Mucosa of descending colon (tissue), 3 donors: ENCODE data around the gene MBTPS1. TPM values are rescaled to one million over a fixed set of nuclear protein-coding genes. Genes with fewer than 3 reads are reported as not detected.

ENCODE experiments used
- ATAC-seq: fragments of 200-7000 bp; cut with Tn5 transposase; one replicate; pipeline ENCODE4 v1.9.1; 2020; ENCODE audit warnings: mild to moderate bottlenecking, moderate library complexity
- DNase-seq, 3 donors: peaks; one replicate each; pipeline ENCODE4 v3.0.0-alpha.2; 2020
- H3K36me3 ChIP-seq: fragments of 200-600 bp; one replicate; pipeline ENCODE4 v1.8.0; 2021; ENCODE audit warnings: low read depth, mild to moderate bottlenecking
- H3K4me1 ChIP-seq: fragments of 200-600 bp; one replicate; pipeline ENCODE4 v1.8.0; 2021; ENCODE audit warnings: low read depth, mild to moderate bottlenecking
- H3K4me3 ChIP-seq: fragments of 200-600 bp; one replicate; pipeline ENCODE4 v1.8.0; 2021; ENCODE audit warnings: mild to moderate bottlenecking
- H3K9me3 ChIP-seq: fragments of 200-600 bp; one replicate; pipeline ENCODE4 v1.8.0; 2021; ENCODE audit warnings: mild to moderate bottlenecking
- CTCF ChIP-seq: fragments of 200-600 bp; IDR thresholded peaks from one replicate; pipeline ENCODE4 v1.8.0; 2022; ENCODE audit warnings: antibody characterized with exemption, mild to moderate bottlenecking
- intact Hi-C, 2 donors: fragments of 100-400 bp; cut with DNase I in 1 of 2; cut with micrococcal nuclease in 1 of 2; formaldehyde crosslinking; loops; one replicate each; pipeline versions ENCODE4 v1.11.0 to v1.11.1; 2022; cut with DNase I, micrococcal nuclease
- total RNA-seq, 3 donors: library from RNA; stranded (reverse); fragmentation: NEBNext Ultra II Directional in 2 of 3; extraction: Animal tissue kit (Norgen Biotek cat#: 25700) in 2 of 3; gene quantifications; one replicate each; pipeline versions ENCODE4 v1.2.1 to v1.2.4, GENCODE V29; 2021 to 2023
- donor health status: DM: no; HTN: no; CAD: no; lungs with moderate emphysema.
- donor health status: DM: no; HTN: no; CAD: no.
- donor health status: DM: no; HTN: yes; CAD: no.

MBTPS1 gene
- total RNA-seq, 3 donors from 2014 or later = 66.1 to 97.0 (median 93.4) TPM

- ATAC-seq (peak; percentile 72), DNase-seq (peak; percentile 62 to 66 (median 66))
- peaks cover 9% of the 10 kb centered on the region for H3K4me1 ChIP-seq
- TF ChIP-seq CTCF = no peak
- intact Hi-C loops = no loop called here
- no peaks in the 10 kb centered on the region for H3K9me3 ChIP-seq
- no peak overlapping the region for H3K4me3 ChIP-seq
- peaks cover 18% of the 10 kb centered on the region for H3K36me3 ChIP-seq
These were observed 27.9 kb downstream of the MBTPS1 start for GRCh38 chr16:84088695-84089395.

- DNase-seq (no peak), ATAC-seq (no peak)
- H3K4me1 ChIP-seq = peaks cover 3% of the 10 kb centered on the region
- H3K9me3 ChIP-seq = no peaks in the 10 kb centered on the region
- intact Hi-C loops = no loop called here
- H3K36me3 ChIP-seq = peaks cover 18% of the 10 kb centered on the region
- H3K4me3 ChIP-seq = no peak overlapping the region
- TF ChIP-seq CTCF = no peak
These were observed 29.1 kb downstream of the MBTPS1 start for GRCh38 chr16:84087466-84088151.

- no peaks in the 10 kb centered on the region for H3K4me1 ChIP-seq
- H3K4me3 ChIP-seq = no peak overlapping the region
- no peak for TF ChIP-seq CTCF
- ATAC-seq (no peak), DNase-seq (no peak)
- no peaks in the 10 kb centered on the region for H3K9me3 ChIP-seq
- H3K36me3 ChIP-seq = peaks cover 18% of the 10 kb centered on the region
- intact Hi-C loops = no loop called here
These were observed 29.7 kb downstream of the MBTPS1 start for GRCh38 chr16:84087001-84087400.

GRCh38 chr16:84086341-84086740 lies 30.4 kb downstream of the MBTPS1 start:
- H3K4me1 ChIP-seq = no peaks in the 10 kb centered on the region
- intact Hi-C loops = no loop called here
- TF ChIP-seq CTCF = no peak
- peaks cover 12% of the 10 kb centered on the region for H3K36me3 ChIP-seq
- no peaks in the 10 kb centered on the region for H3K9me3 ChIP-seq
- no peak overlapping the region for H3K4me3 ChIP-seq
- no peak for DNase-seq
- ATAC-seq = no peak

GRCh38 chr16:84085773-84086172 lies 31.0 kb downstream of the MBTPS1 start:
- H3K4me1 ChIP-seq = no peaks in the 10 kb centered on the region
- ATAC-seq = no peak
- DNase-seq = no peak
- intact Hi-C loops = no loop called here
- no peak overlapping the region for H3K4me3 ChIP-seq
- H3K36me3 ChIP-seq = peaks cover 10% of the 10 kb centered on the region
- TF ChIP-seq CTCF = no peak
- H3K9me3 ChIP-seq = no peaks in the 10 kb centered on the region
